SW480 (cell line): ENCODE measurements around the gene MIA.
"Not testable (repeated sequence)": the region's sequence is repeated elsewhere in the genome, so short reads cannot be mapped to it uniquely, and the experiment has no call there.

ENCODE experiments used
- DNase-seq: peaks from one replicate; pipeline ENCODE4 v3.0.0-alpha.2; 2016; ENCODE audit warnings: low spot score

MIA gene

DNA sequence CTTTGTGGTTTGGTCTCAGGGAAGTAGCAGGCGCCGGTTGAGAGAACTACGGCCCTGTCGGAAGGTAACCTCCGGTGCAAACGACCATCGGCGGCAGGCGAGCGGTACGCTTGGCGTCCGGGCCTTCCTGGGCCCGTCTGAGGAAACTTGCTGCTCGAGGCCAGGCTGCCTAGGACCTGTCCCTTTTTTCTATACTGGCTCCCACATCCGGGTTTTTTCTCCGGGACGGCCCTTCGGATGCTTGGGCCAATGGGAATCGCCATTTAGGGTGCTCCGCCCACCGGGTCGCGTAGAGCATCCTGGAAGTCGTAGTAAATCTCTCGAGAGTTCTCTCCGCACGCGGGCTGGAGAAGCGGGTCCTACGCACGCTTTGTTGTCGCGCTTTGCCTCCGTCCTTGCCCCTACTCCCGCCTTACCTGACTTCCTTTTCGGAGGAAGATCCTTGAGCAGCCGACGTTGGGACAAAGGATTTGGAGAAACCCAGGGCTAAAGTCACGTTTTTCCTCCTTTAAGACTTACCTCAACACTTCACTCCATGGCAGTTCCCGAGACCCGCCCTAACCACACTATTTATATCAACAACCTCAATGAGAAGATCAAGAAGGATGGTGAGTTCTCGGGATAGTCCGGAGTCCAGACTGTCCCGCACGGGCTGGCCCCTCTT is 24.3 kb upstream of the MIA start, which contains the start of gene SNRPA:
Gene SNRPA, plus strand, starts transcription at position 330 of the 664 bp plus-strand sequence. Its CDS starts 206 bp downstream, at position 536.
- peak; percentile 98 for DNase-seq

DNA sequence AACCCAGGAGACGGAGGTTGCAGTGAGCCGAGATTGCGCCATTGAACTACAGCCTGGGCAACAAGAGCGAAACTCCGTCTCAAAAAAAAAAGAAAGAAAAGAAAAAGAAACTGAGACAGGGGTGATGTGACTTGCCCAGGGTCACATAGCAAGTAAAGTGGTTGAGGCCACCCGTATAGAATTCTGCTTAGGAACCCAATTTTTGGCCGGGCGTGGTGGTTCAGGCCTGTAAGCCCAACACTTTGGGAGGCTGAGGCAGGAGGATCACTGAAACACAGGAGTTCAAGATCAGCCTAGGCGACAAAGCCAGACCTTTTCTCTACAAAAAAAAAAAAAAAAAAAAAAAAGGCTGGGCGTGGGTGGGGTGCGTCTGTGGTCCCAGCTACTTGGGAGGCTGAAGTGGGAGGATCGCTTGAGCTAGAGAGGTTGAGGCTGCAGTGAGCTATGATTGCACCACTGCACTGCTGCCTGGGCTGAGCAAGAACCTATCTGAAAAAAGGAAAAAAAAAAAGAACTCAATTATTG is 23.0 kb upstream of the MIA start:
- no peak for DNase-seq

DNA sequence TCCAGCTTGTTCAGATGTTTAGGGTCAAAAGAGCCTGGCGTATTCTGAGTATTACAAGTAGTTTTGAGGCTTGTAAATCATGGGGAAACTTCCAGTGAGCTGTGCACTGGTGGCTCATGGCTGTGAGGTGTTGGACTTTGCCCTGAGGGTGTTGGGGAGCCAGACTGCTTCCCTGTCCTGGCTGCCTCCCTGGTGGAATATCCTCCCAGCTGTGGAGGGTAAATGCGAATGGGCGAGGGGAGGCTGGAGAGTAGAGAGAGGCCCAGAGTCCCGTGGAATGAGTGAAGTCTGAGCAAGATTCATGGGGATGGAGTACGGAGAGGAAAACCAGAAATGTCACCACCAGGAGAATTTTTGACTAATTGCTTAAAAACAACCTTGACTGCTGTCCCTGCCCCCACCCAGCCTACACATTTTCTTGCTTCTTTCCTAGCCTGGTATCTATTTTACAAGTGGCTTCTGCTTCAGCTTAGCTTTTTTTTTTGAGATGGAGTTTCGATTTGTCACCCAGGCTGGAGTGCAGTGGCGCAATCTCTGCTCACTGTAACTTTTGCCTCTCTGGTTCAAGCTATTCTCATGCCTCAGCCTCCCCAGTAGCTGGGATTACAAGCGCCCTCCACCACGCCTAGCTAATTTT is 20.6 kb upstream of the MIA start:
- DNase-seq, result no peak

DNA sequence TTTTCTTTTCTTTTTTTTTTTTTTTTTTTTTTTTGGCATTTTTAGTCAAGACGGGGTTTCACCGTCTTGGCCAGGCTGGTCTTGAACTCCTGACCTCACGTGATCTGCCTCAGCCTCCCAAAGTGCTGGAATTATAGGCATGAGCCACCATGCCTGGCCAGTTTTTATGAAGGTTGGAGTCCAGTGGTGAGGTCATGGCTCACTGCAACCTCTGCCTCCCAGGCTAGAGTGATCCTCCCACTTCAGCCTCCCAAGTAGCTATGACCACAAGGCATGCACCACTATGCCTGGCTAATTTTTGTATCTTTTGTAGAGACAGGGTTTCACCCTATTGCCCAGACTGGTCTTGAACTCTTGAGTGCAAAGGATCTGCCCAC is 20.1 kb upstream of the MIA start:
- DNase-seq, result no peak

DNA sequence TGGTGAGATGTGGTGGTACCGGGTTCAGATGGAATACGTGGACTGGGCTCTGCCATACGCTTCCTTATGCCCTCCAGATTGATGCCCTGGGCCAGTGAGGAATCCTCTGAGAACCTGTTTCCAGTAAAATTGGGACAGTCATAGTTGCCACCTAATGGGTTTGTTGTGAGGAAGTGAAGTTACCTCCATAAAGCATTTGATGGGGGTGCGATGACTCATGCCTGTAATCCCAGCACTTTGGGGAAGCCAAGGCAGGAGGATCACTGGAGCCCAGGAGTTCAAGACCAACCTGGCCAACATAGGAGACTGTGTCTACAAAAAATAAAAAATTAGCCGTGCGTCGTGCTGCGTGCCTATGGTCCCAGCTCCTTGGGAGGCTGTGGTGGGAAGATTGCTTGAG is 19.5 kb upstream of the MIA start:
- no peak for DNase-seq

DNA sequence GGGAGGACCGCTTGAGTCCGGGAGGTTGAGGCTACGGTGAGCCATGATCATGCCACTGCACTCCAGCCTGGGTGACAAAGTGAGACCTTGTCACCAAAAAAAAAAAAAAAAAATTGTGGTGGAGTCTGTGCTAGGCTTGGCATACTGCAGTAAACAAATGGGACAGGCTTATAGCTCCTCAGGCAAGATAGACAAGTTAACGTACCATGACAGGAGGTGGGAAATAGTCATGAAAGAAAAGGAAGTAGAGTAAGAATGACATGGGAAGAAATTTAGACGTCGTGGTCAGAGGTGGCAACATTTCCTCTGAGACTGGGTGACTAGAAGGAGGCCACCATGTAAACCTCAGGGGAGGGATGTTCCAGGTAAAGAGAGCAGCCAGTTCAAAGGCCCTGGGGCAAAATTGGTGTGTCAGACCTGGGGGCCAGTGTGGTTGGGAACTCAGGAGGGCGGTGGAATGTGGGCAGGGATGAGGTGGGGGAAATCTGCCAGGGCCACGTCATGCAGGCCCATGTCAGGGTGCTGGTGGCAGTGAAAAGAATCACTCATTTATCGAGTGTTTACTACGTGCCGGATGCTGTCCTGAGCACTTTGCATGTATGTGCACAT is 18.7 kb upstream of the MIA start:
- no peak for DNase-seq

DNA sequence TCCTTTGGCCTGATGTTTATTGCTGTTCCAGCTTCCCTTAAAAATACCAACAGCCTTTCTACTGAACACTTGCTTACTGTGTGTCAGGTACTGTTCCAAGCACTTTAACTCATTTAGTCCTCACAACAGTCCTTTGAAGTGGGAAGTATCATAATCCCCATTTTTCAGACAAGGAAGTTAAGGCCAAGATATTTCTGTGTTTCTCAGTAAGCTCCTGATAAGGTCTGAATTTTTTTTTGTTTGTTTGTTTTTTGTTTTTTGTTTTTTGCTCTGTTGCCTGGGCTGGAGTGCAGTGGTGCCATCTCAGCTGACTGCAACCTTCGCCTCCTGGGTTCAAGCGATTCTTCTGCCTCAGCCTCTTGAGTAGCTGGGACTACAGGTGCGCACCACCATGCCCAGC is 16.8 kb upstream of the MIA start:
- no peak for DNase-seq

DNA sequence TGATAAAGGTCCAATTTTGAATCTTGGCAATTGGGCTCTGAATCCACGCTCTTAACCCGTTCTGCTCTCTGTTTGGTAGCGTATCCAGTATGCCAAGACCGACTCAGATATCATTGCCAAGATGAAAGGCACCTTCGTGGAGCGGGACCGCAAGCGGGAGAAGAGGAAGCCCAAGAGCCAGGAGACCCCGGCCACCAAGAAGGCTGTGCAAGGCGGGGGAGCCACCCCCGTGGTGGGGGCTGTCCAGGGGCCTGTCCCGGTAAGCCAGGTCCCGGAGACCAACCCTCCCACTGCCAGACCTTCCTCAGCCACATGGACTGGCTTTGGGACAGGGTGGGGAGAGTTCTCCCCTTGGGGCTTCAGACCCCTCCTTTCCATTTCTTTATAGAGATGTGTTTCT is 16.0 kb upstream of the MIA start:
- DNase-seq, result no peak

DNA sequence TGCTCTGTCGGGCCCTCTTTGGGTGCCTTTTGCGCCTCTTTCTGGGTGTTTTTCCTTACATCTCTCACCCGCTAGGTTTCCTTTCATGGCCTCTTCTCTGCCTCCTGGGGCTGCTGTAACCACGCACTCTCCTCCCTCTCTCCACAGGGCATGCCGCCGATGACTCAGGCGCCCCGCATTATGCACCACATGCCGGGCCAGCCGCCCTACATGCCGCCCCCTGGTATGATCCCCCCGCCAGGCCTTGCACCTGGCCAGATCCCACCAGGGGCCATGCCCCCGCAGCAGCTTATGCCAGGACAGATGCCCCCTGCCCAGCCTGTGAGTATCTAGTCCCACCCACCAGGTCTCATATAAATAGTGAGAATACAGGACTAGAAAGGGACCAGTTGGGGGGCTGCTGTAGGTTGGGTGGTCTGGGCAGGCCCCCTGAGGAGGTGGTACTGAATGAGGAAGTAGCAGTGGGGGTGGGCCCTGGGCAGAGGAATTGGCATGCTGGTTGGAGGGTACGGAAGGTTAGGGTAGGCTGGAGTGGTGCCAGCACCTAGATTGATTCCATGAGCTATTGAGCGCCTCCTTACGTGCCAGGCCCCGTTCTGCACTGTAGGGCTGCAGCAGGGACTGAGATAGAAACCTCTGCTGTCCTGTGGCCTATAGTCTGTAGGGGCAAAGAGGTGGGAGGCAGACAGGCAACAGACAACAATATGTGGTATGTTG is 12.4 kb upstream of the MIA start:
- no peak for DNase-seq

DNA sequence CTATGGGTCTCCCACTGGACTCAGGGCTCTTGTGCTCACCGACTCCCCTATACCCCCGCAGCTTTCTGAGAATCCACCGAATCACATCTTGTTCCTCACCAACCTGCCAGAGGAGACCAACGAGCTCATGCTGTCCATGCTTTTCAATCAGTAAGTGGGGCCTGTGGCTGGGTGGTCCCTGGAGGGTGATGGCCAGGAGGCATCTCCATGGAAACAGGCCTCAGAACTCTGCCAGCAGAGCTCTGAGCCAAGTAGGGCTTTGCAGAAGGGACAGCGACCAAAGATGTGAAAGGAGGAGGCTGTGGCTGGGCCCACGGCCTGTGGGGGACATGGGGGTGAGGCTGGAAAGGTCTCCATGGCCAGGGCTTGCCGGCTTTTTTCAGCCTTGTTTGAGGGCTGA is 11.8 kb upstream of the MIA start:
- no peak for DNase-seq

DNA sequence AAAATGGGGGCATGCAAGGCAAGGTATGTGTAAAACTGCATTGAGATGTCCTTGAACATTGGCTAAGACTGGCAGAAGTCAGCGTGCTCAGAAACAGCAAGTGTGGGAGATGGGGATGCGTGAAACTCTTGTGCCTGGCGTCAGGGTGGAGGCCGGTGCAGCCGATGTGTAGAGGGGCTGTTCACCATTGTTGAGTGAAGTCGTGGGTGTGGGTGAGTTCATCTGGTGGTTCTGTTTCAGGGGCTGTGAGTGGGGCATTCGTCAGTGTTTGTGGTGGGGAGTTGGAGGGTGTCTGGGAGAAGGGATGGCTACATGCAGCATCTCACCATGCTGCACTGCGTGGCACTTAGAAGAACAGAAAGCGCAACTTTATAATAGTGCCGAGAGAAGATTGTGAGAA is 11.4 kb upstream of the MIA start:
- no peak for DNase-seq

DNA sequence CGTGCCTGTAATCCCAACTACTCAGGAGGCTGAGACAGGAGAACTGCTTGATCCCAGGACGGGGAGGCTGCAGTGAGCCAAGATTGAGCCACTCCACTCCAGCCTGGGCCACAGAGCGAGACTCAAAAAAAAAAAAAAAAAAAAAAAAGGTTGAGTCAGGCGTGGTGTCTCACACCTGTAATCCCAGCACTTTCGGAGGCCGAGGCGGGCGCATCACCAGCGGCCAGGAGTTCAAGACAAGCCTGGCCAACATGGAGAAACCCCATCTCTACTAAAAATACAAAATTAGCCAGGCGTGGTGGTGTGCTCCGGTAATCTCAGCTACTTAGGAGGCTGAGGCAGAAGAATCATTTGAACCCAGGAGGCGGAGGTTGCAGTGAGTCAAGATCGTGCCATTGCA is 8.9 kb upstream of the MIA start:
- DNase-seq, result not testable (repeated sequence)

DNA sequence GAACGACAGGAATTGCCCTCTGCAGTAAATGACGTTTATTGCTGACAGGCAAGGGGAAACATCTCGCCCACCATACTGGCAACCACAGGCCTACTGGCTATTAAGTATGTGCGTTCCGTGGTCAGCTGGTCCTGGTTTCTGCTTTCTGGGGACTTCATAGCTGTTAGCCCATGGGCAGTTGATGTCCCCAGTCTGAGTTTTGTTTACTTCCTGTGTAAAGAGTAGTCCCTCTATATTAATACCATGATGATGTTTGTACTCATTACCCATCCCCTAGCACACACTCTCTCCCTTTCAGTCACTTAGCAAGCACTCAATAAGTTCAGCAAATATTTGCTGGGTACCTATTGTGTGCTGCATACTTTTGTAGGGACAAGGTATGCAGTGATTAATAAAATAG is 6.5 kb upstream of the MIA start:
- DNase-seq, result peak; percentile 54

DNA sequence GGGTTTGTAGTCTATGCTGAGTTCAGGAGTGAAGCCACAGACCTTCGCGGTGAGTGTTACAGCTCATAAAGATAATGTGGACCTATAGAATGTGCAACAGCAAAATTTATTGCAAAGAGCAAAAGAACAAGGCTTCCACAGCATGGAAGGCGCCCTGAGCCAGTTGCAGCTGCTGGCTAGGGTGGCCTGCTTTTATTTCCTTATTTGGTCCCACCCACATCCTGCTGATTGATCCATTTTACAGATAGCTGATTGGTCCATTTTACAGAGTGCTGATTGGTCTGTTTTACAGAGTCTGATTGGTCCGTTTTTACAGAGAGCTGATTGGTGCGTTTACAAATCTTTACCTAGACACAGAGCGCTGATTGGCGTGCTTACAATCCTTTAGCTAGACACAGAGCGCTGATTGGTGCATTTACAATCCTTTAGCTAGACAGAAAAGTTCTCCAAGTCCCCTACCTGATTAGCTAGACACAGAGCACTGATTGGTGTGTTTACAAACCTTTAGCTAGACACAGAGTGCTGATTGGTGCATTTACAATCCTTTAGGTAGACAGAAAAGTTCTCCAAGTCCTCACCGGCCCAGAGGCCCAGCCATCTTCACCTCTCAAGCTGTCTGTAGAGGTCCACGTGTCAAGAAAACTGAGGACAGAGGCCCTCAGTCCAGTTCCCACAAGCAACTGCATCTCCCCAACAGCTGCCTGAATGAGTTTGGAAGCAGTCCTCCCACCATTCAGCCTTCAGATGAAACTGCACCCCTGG is 4.0 kb upstream of the MIA start:
- DNase-seq, result peak; percentile 67

DNA sequence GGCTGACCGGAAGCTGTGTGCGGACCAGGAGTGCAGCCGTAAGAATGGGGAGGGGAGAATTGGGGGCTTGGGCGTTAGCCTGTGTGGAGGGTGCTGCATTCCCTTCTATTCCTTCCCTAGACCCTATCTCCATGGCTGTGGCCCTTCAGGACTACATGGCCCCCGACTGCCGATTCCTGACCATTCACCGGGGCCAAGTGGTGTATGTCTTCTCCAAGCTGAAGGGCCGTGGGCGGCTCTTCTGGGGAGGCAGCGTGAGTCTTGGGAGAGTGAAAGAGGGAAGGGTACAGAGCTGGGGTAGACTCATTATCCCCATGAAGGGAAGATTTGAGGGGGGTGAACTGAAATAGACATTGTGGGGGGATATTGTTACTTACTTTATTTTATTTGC is 306 bp downstream of the MIA start:
- no peak for DNase-seq

DNA sequence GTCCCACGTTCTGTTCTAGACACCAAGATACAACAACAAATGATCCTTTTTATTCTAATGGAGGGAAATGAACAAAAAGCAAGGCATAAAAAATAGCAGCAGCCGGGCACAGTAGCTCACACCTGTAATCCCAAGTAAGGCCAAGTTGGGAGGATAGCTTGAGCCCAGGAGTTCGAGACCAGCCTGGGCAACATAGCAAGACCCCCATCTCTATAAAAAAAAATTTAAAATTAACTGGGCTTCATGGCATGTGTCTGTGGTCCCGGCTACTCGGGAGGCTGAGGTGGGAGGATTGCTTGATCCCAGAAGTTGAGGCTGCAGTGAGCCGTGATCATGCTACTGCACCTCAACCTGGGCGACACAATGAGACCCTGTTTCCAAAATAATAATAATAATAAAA is 1.0 kb downstream of the MIA start:
- no peak for DNase-seq

DNA sequence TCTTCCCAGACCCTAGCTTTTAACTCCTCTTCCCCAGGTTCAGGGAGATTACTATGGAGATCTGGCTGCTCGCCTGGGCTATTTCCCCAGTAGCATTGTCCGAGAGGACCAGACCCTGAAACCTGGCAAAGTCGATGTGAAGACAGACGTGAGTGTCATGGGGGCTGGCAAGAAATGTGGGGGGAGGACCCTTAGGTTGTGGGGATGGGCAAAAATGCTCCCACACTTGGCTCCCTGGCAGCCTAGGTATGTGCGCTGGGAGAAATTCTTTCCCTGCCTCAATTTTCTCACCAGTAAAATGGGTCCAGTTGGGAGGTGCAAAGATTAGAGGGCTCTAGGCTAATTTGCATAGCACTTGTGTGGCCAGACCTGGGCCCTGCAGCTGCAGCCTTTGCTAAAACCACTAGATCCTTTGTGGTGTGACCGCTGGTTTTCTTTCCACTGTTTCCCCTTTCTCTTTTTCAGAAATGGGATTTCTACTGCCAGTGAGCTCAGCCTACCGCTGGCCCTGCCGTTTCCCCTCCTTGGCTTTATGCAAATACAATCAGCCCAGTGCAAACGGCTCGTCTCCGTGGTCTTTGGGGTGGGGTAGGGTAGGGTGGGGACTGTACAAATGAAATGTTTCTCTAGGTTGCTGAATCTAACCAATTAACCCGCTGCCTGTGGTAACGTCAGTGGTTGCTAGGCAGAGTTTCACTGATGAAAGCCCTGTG is 1.8 kb downstream of the MIA start:
- DNase-seq, result peak; percentile 98

DNA sequence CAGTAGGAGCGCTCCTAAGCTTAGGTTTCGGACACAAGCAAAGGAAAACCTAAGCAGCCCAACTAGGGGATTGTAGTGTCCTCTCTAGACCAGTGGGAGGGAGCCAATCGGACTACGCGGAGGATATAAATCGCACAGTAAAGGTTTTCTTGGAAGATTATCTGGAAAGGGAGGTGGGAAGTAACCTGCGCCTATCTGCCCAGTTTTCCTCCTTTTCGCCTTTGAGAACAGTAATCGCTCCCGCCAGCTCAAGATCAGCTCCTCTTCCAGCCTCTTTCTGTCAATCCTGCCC is 2.3 kb downstream of the MIA start:
- no peak for DNase-seq

DNA sequence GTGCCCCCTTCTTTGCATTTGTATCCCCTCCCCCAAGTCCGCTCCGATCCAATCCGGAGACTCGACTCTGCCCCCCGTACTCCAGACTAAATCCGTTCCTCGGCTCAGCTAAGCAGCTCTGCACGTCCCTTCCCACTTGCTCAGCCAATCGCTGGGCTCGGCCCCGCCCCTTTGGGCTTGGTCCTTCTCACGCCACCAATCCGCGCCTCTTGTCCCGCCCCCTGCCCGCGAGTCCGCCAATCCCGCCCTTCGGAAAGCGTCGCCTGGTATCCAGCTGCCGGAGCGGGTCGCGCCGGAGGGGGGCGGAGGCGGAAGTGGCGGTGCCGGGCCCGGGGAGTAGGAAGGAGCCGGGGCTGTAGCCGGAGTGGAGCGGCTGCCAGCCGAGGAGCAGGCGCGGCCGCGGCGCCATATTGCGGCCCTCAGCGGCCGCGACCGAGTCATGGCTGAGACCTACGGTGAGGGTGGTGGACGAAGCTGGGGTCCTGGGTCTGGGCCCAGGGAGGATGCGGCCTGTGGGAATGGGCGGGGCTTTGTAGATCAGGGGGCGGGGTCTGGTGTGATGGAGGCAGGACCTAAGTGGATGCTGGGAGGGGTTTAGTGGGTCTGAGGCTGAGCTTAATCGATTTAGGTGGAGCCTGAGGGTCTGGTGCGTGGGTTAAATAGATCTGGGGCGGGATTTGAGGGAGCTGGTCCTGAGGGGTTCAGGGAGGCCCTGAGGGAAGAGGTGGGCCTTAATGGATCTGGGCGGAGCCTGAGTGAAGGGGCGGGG is 2.8 kb downstream of the MIA start, which contains the start of gene RAB4B:
Gene RAB4B, plus strand, starts transcription at position 311 of the 769 bp plus-strand sequence. Its CDS starts 129 bp downstream, at position 440.
- DNase-seq, result peak; percentile 100

DNA sequence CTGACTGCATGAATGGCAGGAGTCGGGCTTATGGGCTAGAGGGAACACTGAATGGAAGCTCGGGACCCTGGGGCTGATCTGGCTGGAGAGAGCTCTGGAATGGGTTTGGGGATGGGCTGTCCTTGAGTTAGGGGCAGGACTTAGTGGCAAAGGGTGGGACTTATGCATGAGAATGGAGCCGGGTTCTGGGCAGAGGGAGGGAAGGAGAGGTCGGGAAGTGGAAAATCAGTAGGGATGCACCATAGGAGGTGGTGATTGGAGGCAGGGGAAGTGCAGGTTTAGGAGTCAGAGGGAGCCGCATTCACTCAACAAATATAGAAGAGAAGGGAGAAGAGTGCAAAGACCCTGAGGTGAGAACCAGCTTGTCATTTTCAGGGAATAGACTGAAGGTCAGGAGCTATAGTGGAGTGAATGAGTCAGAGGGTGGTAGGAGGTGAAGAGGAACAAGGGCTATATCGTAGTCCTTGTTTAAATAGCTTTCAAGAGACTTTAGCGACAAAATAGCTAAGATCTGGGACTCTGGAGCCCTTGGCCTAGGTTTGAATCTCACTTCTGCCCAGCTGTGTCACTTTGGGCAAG is 3.5 kb downstream of the MIA start:
- DNase-seq, result peak; percentile 50
